ENCODE results near the gene SEMA3A. TPM values are rescaled to one million over a fixed set of nuclear protein-coding genes. Genes with fewer than 3 reads are reported as not detected.

SEMA3A gene
- total and polyA plus RNA-seq, 2 of the 13 experiments (the other 11 are each of a cell fraction or from before 2014, with no cell fraction given) = 0.29 to 1.2 TPM

- ATAC-seq (no peak), FAIRE-seq (no peak), DNase-seq (ENCODE audit: low spot score) (no peak)
- ChIA-PET POLR2A (no interaction called here), CTCF (ENCODE audit: low intra/inter-chr PET ratio, low total read pairs) (no interaction called here)
- H3K4me1 ChIP-seq (ENCODE audit: insufficient read depth, low read length) = no peaks in the 10 kb centered on the region
- H3K9ac ChIP-seq (ENCODE audit: insufficient read depth, low read depth, low read length) = no peak overlapping the region
- no peak overlapping the region for H3K4me3 ChIP-seq (replicated peaks in 1 of 3; ENCODE audit: insufficient read depth in 1 of 3, low read depth in 2 of 3, low read length in 3 of 3)
- H3K9me3 ChIP-seq (ENCODE audit: low read length) = no peaks in the 10 kb centered on the region
- H3K27ac ChIP-seq (ENCODE audit: extremely low read length, insufficient read depth, low read length) = no peak overlapping the region
- no peaks in the 10 kb centered on the region for H3K27me3 ChIP-seq (ENCODE audit: control insufficient read depth in 1 of 2, insufficient read depth in 2 of 2, low read length in 2 of 2)
- no peaks in the 10 kb centered on the region for H3K79me2 ChIP-seq (ENCODE audit: insufficient read depth, low read length)
- in situ Hi-C loops (cut with HindIII; ENCODE audit: extremely low pct_ligation_motif_present, low pct_unique_long_range_greater_than_20kb) (no loop called here), intact Hi-C loops (cut with micrococcal nuclease; ENCODE audit: unreplicated experiment) (no loop called here)
- H3K4me2 ChIP-seq (ENCODE audit: low read depth, low read length) = no peak overlapping the region
- TF ChIP-seq HOXA9 (CRISPR knock-in tag; IDR thresholded peaks at IDR 0.05; ENCODE audit: borderline replicate concordance) (no peak), ZNF235 (CRISPR knock-in tag; IDR thresholded peaks at IDR 0.05; ENCODE audit: borderline replicate concordance) (no peak), ZNF670 (CRISPR knock-in tag; IDR thresholded peaks at IDR 0.05; ENCODE audit: borderline replicate concordance) (no peak), PCBP2 (optimal IDR thresholded peaks at IDR 0.05; ENCODE audit: low read depth, low read length, poor library complexity, severe bottlenecking) (no peak), ZNF792 (CRISPR knock-in tag; IDR thresholded peaks at IDR 0.05) (no peak), ZBTB44 (CRISPR knock-in tag; IDR thresholded peaks at IDR 0.05) (no peak), RBFOX2 (IDR thresholded peaks at IDR 0.05; ENCODE audit: low read depth, low read length) (no peak), MATR3 (CRISPR knock-in tag; IDR thresholded peaks at IDR 0.05) (no peak), SMYD3 (CRISPR knock-in tag; IDR thresholded peaks at IDR 0.05) (no peak), ZNF800 (CRISPR knock-in tag; IDR thresholded peaks at IDR 0.05) (no peak), TMF1 (CRISPR knock-in tag; IDR thresholded peaks at IDR 0.05; ENCODE audit: low read depth) (no peak), TAF15 (IDR thresholded peaks at IDR 0.05; ENCODE audit: low read depth, low read length, poor library complexity, severe bottlenecking) (no peak), ZNF484 (CRISPR knock-in tag; IDR thresholded peaks at IDR 0.05; ENCODE audit: borderline replicate concordance, low read depth) (no peak), ARNTL (CRISPR knock-in tag; IDR thresholded peaks at IDR 0.05) (no peak), ZNF460 (CRISPR knock-in tag; IDR thresholded peaks at IDR 0.05; ENCODE audit: borderline replicate concordance) (no peak)
- TF ChIP-seq, protein P1, sequence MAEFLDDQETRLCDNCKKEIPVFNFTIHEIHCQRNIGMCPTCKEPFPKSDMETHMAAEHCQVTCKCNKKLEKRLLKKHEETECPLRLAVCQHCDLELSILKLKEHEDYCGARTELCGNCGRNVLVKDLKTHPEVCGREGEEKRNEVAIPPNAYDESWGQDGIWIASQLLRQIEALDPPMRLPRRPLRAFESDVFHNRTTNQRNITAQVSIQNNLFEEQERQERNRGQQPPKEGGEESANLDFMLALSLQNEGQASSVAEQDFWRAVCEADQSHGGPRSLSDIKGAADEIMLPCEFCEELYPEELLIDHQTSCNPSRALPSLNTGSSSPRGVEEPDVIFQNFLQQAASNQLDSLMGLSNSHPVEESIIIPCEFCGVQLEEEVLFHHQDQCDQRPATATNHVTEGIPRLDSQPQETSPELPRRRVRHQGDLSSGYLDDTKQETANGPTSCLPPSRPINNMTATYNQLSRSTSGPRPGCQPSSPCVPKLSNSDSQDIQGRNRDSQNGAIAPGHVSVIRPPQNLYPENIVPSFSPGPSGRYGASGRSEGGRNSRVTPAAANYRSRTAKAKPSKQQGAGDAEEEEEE (CRISPR knock-in tag; IDR thresholded peaks at IDR 0.05; ENCODE audit: borderline replicate concordance) = no peak
- TF ChIP-seq, protein P2, sequence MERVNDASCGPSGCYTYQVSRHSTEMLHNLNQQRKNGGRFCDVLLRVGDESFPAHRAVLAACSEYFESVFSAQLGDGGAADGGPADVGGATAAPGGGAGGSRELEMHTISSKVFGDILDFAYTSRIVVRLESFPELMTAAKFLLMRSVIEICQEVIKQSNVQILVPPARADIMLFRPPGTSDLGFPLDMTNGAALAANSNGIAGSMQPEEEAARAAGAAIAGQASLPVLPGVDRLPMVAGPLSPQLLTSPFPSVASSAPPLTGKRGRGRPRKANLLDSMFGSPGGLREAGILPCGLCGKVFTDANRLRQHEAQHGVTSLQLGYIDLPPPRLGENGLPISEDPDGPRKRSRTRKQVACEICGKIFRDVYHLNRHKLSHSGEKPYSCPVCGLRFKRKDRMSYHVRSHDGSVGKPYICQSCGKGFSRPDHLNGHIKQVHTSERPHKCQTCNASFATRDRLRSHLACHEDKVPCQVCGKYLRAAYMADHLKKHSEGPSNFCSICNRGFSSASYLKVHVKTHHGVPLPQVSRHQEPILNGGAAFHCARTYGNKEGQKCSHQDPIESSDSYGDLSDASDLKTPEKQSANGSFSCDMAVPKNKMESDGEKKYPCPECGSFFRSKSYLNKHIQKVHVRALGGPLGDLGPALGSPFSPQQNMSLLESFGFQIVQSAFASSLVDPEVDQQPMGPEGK (CRISPR knock-in tag; IDR thresholded peaks at IDR 0.05) = no peak
- TF ChIP-seq, protein P3, sequence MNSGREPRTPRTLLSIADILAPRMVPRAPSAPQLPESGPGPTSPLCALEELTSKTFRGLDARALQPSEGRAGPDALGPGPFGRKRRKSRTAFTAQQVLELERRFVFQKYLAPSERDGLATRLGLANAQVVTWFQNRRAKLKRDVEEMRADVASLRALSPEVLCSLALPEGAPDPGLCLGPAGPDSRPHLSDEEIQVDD (CRISPR knock-in tag; IDR thresholded peaks at IDR 0.05; ENCODE audit: borderline replicate concordance) = no peak
- 41% methylated on average over 2 of the region's 6 CpGs for WGBS (ENCODE audit: low lambda C conversion rate)
- H3K36me3 ChIP-seq (replicated peaks in 1 of 2; ENCODE audit: control insufficient read depth in 1 of 2, insufficient read depth in 2 of 2, low read length in 2 of 2) = no peaks in the 10 kb centered on the region
- no TSS peak for BruUV-seq (replicated peaks)
- H2AFZ ChIP-seq (ENCODE audit: low read length) = no peak overlapping the region
- no peaks in the 10 kb centered on the region for H4K20me1 ChIP-seq (ENCODE audit: insufficient read depth, low read length)
Measured at GRCh38 chr7:84117304-84117703, 77.3 kb downstream of the SEMA3A start.
